GM12892 (cell line): ENCODE measurements around the gene KRT28.

Experiments used
- POLR2A ChIP-seq: IDR thresholded peaks from 2 replicates; pipeline ENCODE4 v1.6.1; 2011; ENCODE audit warnings: low read depth, low read length, control low read depth
- POLR2AphosphoS5 ChIP-seq: IDR thresholded peaks from 2 replicates; pipeline ENCODE4 v1.6.1; 2011; ENCODE audit warnings: low read depth, low read length, control low read depth

DNA sequence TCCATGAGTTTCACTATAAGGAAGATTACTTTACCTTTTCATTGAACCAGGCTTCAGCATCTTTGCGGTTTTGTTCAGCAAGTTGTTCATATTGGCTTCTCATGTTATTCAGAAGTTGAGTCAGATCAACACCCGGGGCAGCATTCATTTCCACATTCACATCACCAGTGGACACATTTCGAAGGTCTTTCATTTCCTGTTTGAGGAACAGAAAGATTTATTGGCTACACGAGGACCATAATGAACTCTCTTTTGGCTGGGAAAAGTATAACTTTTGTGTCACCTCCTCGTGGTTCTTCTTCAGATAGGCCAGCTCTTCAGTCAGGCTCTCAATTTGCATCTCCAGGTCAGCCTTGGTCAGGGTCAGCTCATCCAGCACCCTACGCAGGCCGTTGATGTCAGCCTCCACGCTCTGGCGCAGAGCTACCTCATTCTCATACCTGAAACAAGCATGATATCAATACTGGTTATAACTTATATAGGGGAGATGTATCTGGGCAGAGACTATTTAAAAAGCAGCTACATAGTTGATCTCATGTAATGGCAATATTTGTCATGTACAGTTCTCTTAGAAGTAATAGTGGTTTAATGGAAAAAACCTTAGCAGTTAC lies 20.6 kb upstream of the KRT28 start:
- TF ChIP-seq POLR2AphosphoS5, result no peak
- no peak for TF ChIP-seq POLR2A
